SK-N-SH treated with all-trans-retinoic acid at 6 μM for 48 hours (cell line): ENCODE data around the gene KRTAP6-2.

Source experiments
- ATAC-seq: fragments of 200-7000 bp; cut with Tn5 transposase; 3 replicates; pipeline ENCODE4 v1.9.1; 2020; ENCODE audit warnings: mild to moderate bottlenecking, moderate library complexity
- BACH2 ChIP-seq: fragments of 250-450 bp; sonication (Bioruptor Pico); IDR thresholded peaks from 2 replicates; pipeline ENCODE4 v1.9.0; 2021; ENCODE audit warnings: mild to moderate bottlenecking, borderline replicate concordance
- CSDC2 ChIP-seq: fragments of 250-450 bp; sonication (Bioruptor Pico); IDR thresholded peaks from 2 replicates; pipeline ENCODE4 v1.5.0; 2020; ENCODE audit warnings: mild to moderate bottlenecking, moderate library complexity
- ESRRG ChIP-seq: fragments of 250-450 bp; sonication (Bioruptor Pico); IDR thresholded peaks from 2 replicates; pipeline ENCODE4 v1.6.1; 2021; ENCODE audit warnings: mild to moderate bottlenecking
- GLIS3 ChIP-seq: fragments of 250-450 bp; sonication (Bioruptor Pico); IDR thresholded peaks from 2 replicates; pipeline ENCODE4 v1.5.0; 2020; ENCODE audit warnings: mild to moderate bottlenecking, moderate library complexity
- ISL1 ChIP-seq: fragments of 250-450 bp; sonication (Bioruptor Pico); IDR thresholded peaks from 2 replicates; pipeline ENCODE4 v2.1.2; 2022; ENCODE audit warnings: mild to moderate bottlenecking, moderate library complexity
- OSR1 ChIP-seq: fragments of 250-450 bp; sonication (Bioruptor Pico); IDR thresholded peaks from 2 replicates; pipeline ENCODE4 v1.8.0; 2022; ENCODE audit warnings: moderate library complexity, mild to moderate bottlenecking, inconsistent platforms
- PPARA ChIP-seq: fragments of 250-450 bp; sonication (Bioruptor Pico); IDR thresholded peaks from 2 replicates; pipeline ENCODE4 v1.5.0; 2020; ENCODE audit warnings: mild to moderate bottlenecking, borderline replicate concordance
- RARB ChIP-seq: fragments of 250-450 bp; sonication (Bioruptor Pico); IDR thresholded peaks from 2 replicates; pipeline ENCODE4 v1.8.0; 2021; ENCODE audit warnings: mild to moderate bottlenecking, moderate library complexity
- TCF4 ChIP-seq: fragments of 250-450 bp; sonication (Bioruptor Pico); IDR thresholded peaks from 2 replicates; pipeline ENCODE4 v1.8.0; 2021; ENCODE audit warnings: mild to moderate bottlenecking, moderate library complexity, borderline replicate concordance
- TOX ChIP-seq: fragments of 250-450 bp; sonication (Bioruptor Pico); IDR thresholded peaks from 2 replicates; pipeline ENCODE4 v1.8.0; 2021; ENCODE audit warnings: mild to moderate bottlenecking, moderate library complexity, borderline replicate concordance
- ZC3H10 ChIP-seq: fragments of 250-450 bp; sonication (Bioruptor Pico); IDR thresholded peaks from 2 replicates; pipeline ENCODE4 v1.5.1; 2021; ENCODE audit warnings: mild to moderate bottlenecking, moderate library complexity
- ZFP30 ChIP-seq: fragments of 450-650 bp; formaldehyde crosslinking; IDR thresholded peaks from 2 replicates; pipeline ENCODE4 v1.5.0; 2022; ENCODE audit warnings: mild to moderate bottlenecking, moderate library complexity
- ZNF565 ChIP-seq: fragments of 450-650 bp; formaldehyde crosslinking; conservative IDR thresholded peaks from 2 replicates; pipeline ENCODE4 v1.5.0; 2020; ENCODE audit warnings: low read depth, mild to moderate bottlenecking, moderate library complexity
- ZNF70 ChIP-seq: fragments of 450-650 bp; formaldehyde crosslinking; IDR thresholded peaks from 2 replicates; pipeline ENCODE4 v1.5.0; 2020; ENCODE audit warnings: mild to moderate bottlenecking, moderate library complexity
- ZNF8 ChIP-seq: fragments of 450-650 bp; formaldehyde crosslinking; IDR thresholded peaks from 2 replicates; pipeline ENCODE4 v1.5.0; 2020; ENCODE audit warnings: mild to moderate bottlenecking, moderate library complexity
- TF ChIP-seq, protein P1 (sequence below): fragments of 250-450 bp; sonication (Bioruptor Pico); IDR thresholded peaks from 2 replicates; pipeline ENCODE4 v1.5.1; 2020; ENCODE audit warnings: low read depth, mild to moderate bottlenecking, moderate library complexity
- TF ChIP-seq, protein P2 (sequence below): fragments of 250-450 bp; sonication (Bioruptor Pico); IDR thresholded peaks from 2 replicates; pipeline ENCODE4 v1.8.0; 2020; ENCODE audit warnings: mild to moderate bottlenecking, moderate library complexity, borderline replicate concordance
- TF ChIP-seq, protein P3 (sequence below): fragments of 250-450 bp; sonication (Bioruptor Pico); IDR thresholded peaks from 2 replicates; pipeline ENCODE4 v1.8.0; 2021; ENCODE audit warnings: low read depth, mild to moderate bottlenecking, moderate library complexity, borderline replicate concordance
- TF ChIP-seq, protein P4 (sequence below): fragments of 250-450 bp; sonication (Bioruptor Pico); IDR thresholded peaks from 2 replicates; pipeline ENCODE4 v1.5.0; 2020; ENCODE audit warnings: mild to moderate bottlenecking, moderate library complexity
- TF ChIP-seq, protein P5 (sequence below): fragments of 250-450 bp; sonication (Bioruptor Pico); IDR thresholded peaks from 2 replicates; pipeline ENCODE4 v1.5.1; 2021; ENCODE audit warnings: mild to moderate bottlenecking, moderate library complexity

Gene KRTAP6-2

DNA sequence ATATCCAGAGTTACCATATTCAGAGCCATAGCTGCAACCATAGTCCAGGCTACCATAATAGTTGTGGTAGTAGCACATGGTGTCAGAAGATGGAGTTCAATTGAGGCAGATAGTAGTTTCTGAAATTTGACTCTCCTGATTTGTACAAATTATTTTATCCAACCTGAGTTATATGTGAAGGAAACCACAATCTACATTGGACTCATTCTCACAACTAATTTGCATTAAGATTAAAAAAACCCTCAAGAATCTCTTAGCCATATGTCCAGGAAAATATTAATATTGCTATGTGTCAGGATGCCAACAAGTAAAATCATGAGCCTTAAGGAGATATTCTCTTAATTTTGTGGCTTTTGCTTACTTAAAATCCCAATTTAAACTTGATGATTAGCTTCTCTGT lies 8.4 kb downstream of the KRTAP6-2 start, which contains the start of gene KRTAP22-2:
Gene KRTAP22-2, minus strand, starts transcription at position 101 of the 400 bp plus-strand sequence.
- no peak for ATAC-seq
- no peak for TF ChIP-seq PPARA
- no peak for TF ChIP-seq ZNF565
- no peak for TF ChIP-seq ZC3H10
- no peak for TF ChIP-seq GLIS3 (CRISPR knock-in tag)
- TF ChIP-seq ISL1, result no peak
- no peak for TF ChIP-seq TOX
- TF ChIP-seq, protein P1, sequence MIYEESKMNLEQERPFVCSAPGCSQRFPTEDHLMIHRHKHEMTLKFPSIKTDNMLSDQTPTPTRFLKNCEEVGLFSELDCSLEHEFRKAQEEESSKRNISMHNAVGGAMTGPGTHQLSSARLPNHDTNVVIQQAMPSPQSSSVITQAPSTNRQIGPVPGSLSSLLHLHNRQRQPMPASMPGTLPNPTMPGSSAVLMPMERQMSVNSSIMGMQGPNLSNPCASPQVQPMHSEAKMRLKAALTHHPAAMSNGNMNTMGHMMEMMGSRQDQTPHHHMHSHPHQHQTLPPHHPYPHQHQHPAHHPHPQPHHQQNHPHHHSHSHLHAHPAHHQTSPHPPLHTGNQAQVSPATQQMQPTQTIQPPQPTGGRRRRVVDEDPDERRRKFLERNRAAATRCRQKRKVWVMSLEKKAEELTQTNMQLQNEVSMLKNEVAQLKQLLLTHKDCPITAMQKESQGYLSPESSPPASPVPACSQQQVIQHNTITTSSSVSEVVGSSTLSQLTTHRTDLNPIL, result no peak
- no peak for TF ChIP-seq ZFP30 (CRISPR knock-in tag)
- TF ChIP-seq BACH2 (CRISPR knock-in tag), result no peak
- TF ChIP-seq ESRRG, result no peak
- no peak for TF ChIP-seq OSR1 (CRISPR knock-in tag)
- TF ChIP-seq RARB (CRISPR knock-in tag), result no peak
- TF ChIP-seq ZNF70 (CRISPR knock-in tag), result no peak

DNA sequence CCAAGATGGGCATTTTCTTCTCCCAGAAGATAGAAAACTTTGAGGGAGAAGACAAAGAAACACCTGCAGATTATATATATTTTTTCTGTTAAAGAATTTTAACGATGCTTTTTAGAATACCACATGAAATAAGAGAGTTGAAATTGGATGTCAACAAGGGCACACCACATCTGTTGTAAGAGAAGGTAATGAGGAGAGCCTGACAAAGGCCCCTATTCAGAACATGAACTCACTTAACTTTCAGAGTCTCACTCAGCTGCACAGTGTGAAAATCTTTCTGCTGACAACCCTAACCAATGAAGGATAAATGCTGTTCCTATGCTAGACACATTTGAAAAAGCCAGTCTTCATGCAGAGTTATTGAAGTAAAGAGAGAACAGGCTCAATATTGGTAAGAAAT lies 15.8 kb downstream of the KRTAP6-2 start:
- TF ChIP-seq ZNF70 (CRISPR knock-in tag), result no peak
- no peak for TF ChIP-seq ZNF8 (CRISPR knock-in tag)
- no peak for TF ChIP-seq PPARA
- no peak for TF ChIP-seq RARB (CRISPR knock-in tag)
- TF ChIP-seq, protein P2, sequence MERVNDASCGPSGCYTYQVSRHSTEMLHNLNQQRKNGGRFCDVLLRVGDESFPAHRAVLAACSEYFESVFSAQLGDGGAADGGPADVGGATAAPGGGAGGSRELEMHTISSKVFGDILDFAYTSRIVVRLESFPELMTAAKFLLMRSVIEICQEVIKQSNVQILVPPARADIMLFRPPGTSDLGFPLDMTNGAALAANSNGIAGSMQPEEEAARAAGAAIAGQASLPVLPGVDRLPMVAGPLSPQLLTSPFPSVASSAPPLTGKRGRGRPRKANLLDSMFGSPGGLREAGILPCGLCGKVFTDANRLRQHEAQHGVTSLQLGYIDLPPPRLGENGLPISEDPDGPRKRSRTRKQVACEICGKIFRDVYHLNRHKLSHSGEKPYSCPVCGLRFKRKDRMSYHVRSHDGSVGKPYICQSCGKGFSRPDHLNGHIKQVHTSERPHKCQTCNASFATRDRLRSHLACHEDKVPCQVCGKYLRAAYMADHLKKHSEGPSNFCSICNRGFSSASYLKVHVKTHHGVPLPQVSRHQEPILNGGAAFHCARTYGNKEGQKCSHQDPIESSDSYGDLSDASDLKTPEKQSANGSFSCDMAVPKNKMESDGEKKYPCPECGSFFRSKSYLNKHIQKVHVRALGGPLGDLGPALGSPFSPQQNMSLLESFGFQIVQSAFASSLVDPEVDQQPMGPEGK, result no peak
- no peak for TF ChIP-seq OSR1 (CRISPR knock-in tag)
- TF ChIP-seq GLIS3 (CRISPR knock-in tag), result no peak
- TF ChIP-seq ISL1, result no peak
- TF ChIP-seq ZFP30 (CRISPR knock-in tag), result no peak
- TF ChIP-seq, protein P3, sequence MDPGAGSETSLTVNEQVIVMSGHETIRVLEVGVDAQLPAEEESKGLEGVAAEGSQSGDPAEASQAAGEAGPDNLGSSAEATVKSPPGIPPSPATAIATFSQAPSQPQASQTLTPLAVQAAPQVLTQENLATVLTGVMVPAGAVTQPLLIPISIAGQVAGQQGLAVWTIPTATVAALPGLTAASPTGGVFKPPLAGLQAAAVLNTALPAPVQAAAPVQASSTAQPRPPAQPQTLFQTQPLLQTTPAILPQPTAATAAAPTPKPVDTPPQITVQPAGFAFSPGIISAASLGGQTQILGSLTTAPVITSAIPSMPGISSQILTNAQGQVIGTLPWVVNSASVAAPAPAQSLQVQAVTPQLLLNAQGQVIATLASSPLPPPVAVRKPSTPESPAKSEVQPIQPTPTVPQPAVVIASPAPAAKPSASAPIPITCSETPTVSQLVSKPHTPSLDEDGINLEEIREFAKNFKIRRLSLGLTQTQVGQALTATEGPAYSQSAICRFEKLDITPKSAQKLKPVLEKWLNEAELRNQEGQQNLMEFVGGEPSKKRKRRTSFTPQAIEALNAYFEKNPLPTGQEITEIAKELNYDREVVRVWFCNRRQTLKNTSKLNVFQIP (CRISPR knock-in tag), result no peak
- TF ChIP-seq, protein P4, sequence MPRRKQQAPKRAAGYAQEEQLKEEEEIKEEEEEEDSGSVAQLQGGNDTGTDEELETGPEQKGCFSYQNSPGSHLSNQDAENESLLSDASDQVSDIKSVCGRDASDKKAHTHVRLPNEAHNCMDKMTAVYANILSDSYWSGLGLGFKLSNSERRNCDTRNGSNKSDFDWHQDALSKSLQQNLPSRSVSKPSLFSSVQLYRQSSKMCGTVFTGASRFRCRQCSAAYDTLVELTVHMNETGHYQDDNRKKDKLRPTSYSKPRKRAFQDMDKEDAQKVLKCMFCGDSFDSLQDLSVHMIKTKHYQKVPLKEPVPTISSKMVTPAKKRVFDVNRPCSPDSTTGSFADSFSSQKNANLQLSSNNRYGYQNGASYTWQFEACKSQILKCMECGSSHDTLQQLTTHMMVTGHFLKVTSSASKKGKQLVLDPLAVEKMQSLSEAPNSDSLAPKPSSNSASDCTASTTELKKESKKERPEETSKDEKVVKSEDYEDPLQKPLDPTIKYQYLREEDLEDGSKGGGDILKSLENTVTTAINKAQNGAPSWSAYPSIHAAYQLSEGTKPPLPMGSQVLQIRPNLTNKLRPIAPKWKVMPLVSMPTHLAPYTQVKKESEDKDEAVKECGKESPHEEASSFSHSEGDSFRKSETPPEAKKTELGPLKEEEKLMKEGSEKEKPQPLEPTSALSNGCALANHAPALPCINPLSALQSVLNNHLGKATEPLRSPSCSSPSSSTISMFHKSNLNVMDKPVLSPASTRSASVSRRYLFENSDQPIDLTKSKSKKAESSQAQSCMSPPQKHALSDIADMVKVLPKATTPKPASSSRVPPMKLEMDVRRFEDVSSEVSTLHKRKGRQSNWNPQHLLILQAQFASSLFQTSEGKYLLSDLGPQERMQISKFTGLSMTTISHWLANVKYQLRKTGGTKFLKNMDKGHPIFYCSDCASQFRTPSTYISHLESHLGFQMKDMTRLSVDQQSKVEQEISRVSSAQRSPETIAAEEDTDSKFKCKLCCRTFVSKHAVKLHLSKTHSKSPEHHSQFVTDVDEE (CRISPR knock-in tag), result no peak
- no peak for TF ChIP-seq CSDC2 (CRISPR knock-in tag)
- TF ChIP-seq ZC3H10, result no peak
- ATAC-seq, result no peak

DNA sequence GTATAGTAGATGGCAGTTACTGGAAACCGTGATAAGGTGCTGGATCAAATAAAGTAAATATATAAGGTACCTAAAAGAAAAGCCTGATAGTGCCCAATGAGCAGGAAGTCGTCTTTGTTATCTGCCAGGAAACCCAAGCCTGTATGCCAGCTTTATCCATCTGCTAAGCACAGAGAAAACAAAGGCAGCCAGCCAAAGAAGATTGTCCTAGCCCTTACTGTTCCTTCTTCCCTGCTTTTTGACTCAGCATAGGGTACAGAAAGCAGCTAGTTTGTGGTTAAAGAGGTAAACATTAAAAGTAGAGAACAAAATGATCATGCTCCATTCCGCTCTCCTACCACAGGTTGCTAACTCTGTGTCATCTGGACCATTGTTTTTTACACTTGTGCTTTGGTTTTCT lies 18.6 kb downstream of the KRTAP6-2 start:
- no peak for ATAC-seq
- TF ChIP-seq, protein P5, sequence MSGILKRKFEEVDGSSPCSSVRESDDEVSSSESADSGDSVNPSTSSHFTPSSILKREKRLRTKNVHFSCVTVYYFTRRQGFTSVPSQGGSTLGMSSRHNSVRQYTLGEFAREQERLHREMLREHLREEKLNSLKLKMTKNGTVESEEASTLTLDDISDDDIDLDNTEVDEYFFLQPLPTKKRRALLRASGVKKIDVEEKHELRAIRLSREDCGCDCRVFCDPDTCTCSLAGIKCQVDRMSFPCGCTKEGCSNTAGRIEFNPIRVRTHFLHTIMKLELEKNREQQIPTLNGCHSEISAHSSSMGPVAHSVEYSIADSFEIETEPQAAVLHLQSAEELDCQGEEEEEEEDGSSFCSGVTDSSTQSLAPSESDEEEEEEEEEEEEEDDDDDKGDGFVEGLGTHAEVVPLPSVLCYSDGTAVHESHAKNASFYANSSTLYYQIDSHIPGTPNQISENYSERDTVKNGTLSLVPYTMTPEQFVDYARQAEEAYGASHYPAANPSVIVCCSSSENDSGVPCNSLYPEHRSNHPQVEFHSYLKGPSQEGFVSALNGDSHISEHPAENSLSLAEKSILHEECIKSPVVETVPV, result no peak
- no peak for TF ChIP-seq TOX
- TF ChIP-seq, protein P2, result no peak
- no peak for TF ChIP-seq ZNF8 (CRISPR knock-in tag)
- TF ChIP-seq ZFP30 (CRISPR knock-in tag), result no peak
- TF ChIP-seq, protein P4 (CRISPR knock-in tag), result no peak
- no peak for TF ChIP-seq BACH2 (CRISPR knock-in tag)
- TF ChIP-seq, protein P3 (CRISPR knock-in tag), result no peak
- TF ChIP-seq, protein P1, result no peak
- no peak for TF ChIP-seq ZNF565
- TF ChIP-seq TCF4 (CRISPR knock-in tag), result no peak
